GM18519 (cell line): ENCODE measurements around the gene TEX11.

Experiments used
- ATAC-seq: cut with Tn5 transposase; IDR thresholded peaks from one replicate; pipeline ENCODE4 v1.9.1; 2021; ENCODE audit warnings: mild to moderate bottlenecking, moderate library complexity; ENCODE audit not compliant: unreplicated experiment, low FRiP score

TEX11 gene

GRCh38 chrX:70504772-70505450 lies 403.6 kb downstream of the TEX11 start:
- ATAC-seq: no peak

- no peak for ATAC-seq
Observed at GRCh38 chrX:70500826-70501225, 407.7 kb downstream of the TEX11 start.

GRCh38 chrX:70498129-70498528 lies 410.4 kb downstream of the TEX11 start:
- ATAC-seq: no peak

GRCh38 chrX:70497026-70497425 lies 411.5 kb downstream of the TEX11 start:
- ATAC-seq: no peak

- no peak for ATAC-seq
Observed at GRCh38 chrX:70496491-70496890, 412.0 kb downstream of the TEX11 start.

GRCh38 chrX:70494441-70494840 lies 414.1 kb downstream of the TEX11 start:
- no peak for ATAC-seq

GRCh38 chrX:70488856-70489255 lies 419.7 kb downstream of the TEX11 start:
- no peak for ATAC-seq

GRCh38 chrX:70485466-70485865 lies 423.0 kb downstream of the TEX11 start:
- ATAC-seq: no peak

- no peak for ATAC-seq
Observed at GRCh38 chrX:70482300-70482699, 426.2 kb downstream of the TEX11 start.

GRCh38 chrX:70481471-70482270 lies 426.8 kb downstream of the TEX11 start:
- no peak for ATAC-seq

GRCh38 chrX:70480660-70481018 lies 427.9 kb downstream of the TEX11 start:
- ATAC-seq: no peak

- ATAC-seq: no peak
Observed at GRCh38 chrX:70479922-70480659, 428.4 kb downstream of the TEX11 start.

GRCh38 chrX:70479247-70479921 lies 429.1 kb downstream of the TEX11 start:
- no peak for ATAC-seq
